Neutrophil (primary cell): ENCODE results near the gene OR1I1.
A peak's percentile ranks its signal among the peaks of the same experiment; 100 is the strongest.

ENCODE experiments used
- H3K27ac ChIP-seq: fragments of 200-600 bp; sonication (generic); 2 replicates; pipeline ENCODE4 v1.5.1; 2016; ENCODE audit warnings: mild to moderate bottlenecking, moderate library complexity
- H3K27me3 ChIP-seq: fragments of 200-600 bp; sonication (generic); 2 replicates; pipeline ENCODE4 v1.6.0; 2016; ENCODE audit warnings: mild to moderate bottlenecking
- H3K36me3 ChIP-seq: fragments of 200-600 bp; sonication (generic); 2 replicates; pipeline ENCODE4 v1.5.1; 2017
- H3K4me1 ChIP-seq, 2 experiments: fragments of 200-600 bp in 1 of 2; sonication (generic) in 1 of 2; 1 replicate in 1 of 2; 2 replicates in 1 of 2; pipeline versions ENCODE4 v1.5.1 to v1.6.1; 2013 to 2016; ENCODE audit warnings: low read depth in 1 of 2, low read length in 1 of 2, mild to moderate bottlenecking in 1 of 2, moderate library complexity in 1 of 2; ENCODE audit not compliant: control insufficient read depth in 1 of 2, insufficient read depth in 1 of 2
- H3K4me3 ChIP-seq, 2 experiments: fragments of 200-600 bp in 1 of 2; sonication (generic) in 1 of 2; 1 replicate in 1 of 2; 2 replicates in 1 of 2; pipeline ENCODE4 v1.5.1; 2013 to 2016; ENCODE audit warnings: low read depth in 1 of 2, low read length in 1 of 2, mild to moderate bottlenecking in 1 of 2, moderate library complexity in 1 of 2
- H3K9me3 ChIP-seq: fragments of 200-600 bp; sonication (generic); 2 replicates; pipeline ENCODE4 v1.5.1; 2016
- CTCF ChIP-seq: fragments of 200-600 bp; sonication (generic); IDR thresholded peaks from 2 replicates; pipeline ENCODE4 v1.5.1; 2016; ENCODE audit warnings: antibody characterized with exemption

The OR1I1 gene

GRCh38 chr19:15120135-15121026, 38.4 kb downstream of the OR1I1 start:
- no peak overlapping the region for H3K27ac ChIP-seq
- H3K4me1 ChIP-seq = peaks cover 7 to 12% of the 10 kb centered on the region in 2 experiments
- no peaks in the 10 kb centered on the region for H3K27me3 ChIP-seq
- TF ChIP-seq CTCF = no peak
- no peaks in the 10 kb centered on the region for H3K9me3 ChIP-seq
- no peak overlapping the region for H3K4me3 ChIP-seq
- H3K36me3 ChIP-seq = peaks cover 46% of the 10 kb centered on the region

- no peaks in the 10 kb centered on the region for H3K9me3 ChIP-seq
- H3K36me3 ChIP-seq = peaks cover 26% of the 10 kb centered on the region
Measured at GRCh38 chr19:15122331-15123030, 40.5 kb downstream of the OR1I1 start.

GRCh38 chr19:15123031-15123890, 41.2 kb downstream of the OR1I1 start:
- H3K9me3 ChIP-seq = no peaks in the 10 kb centered on the region
- H3K4me1 ChIP-seq = peaks cover 7 to 14% of the 10 kb centered on the region in 2 experiments
- no peak overlapping the region for H3K4me3 ChIP-seq
- no peak overlapping the region for H3K27ac ChIP-seq
- H3K27me3 ChIP-seq = no peaks in the 10 kb centered on the region
- H3K36me3 ChIP-seq = peaks cover 19% of the 10 kb centered on the region
- TF ChIP-seq CTCF = no peak

More at GRCh38 chr19:15122331-15123030, 40.5 kb downstream of the OR1I1 start:
- no peak for TF ChIP-seq CTCF
- Histone ChIP-seq H3K4me1 (peaks cover 7 to 14% of the 10 kb centered on the region in 2 experiments), H3K27ac (no peak overlapping the region), H3K27me3 (no peaks in the 10 kb centered on the region), H3K4me3 (no peak overlapping the region)

GRCh38 chr19:15123900-15124299, 41.9 kb downstream of the OR1I1 start:
- H3K27ac ChIP-seq = peak overlapping the region; percentile 19
- no peak overlapping the region for H3K4me3 ChIP-seq
- H3K27me3 ChIP-seq = no peaks in the 10 kb centered on the region
- peaks cover 12% of the 10 kb centered on the region for H3K36me3 ChIP-seq
- peaks cover 7 to 14% of the 10 kb centered on the region in 2 experiments for H3K4me1 ChIP-seq
- no peaks in the 10 kb centered on the region for H3K9me3 ChIP-seq
- TF ChIP-seq CTCF = no peak

- H3K4me3 ChIP-seq = peak overlapping the region; percentile 86 to 96
- H3K9me3 ChIP-seq = no peaks in the 10 kb centered on the region
- peaks cover 6% of the 10 kb centered on the region for H3K36me3 ChIP-seq
- H3K27me3 ChIP-seq = peaks cover under 1% of the 10 kb centered on the region
- peaks cover 7 to 14% of the 10 kb centered on the region in 2 experiments for H3K4me1 ChIP-seq
- TF ChIP-seq CTCF = no peak
- peak overlapping the region; percentile 19 for H3K27ac ChIP-seq
Measured at GRCh38 chr19:15124572-15125231, 42.7 kb downstream of the OR1I1 start.
